K562 (cell line): Measurements from ENCODE around the gene UBE2B. TPM values are rescaled to one million over a fixed set of nuclear protein-coding genes. Genes with fewer than 3 reads are reported as not detected.

ENCODE experiments used
- ATAC-seq: fragments of 200-7000 bp; cut with Tn5 transposase; 3 replicates; pipeline ENCODE4 v1.9.1; 2020; ENCODE audit warnings: moderate library complexity
- BruUV-seq: library from RNA; stranded (reverse); fragments of 400-500 nt; replicated peaks from 2 replicates; lab custom pipeline; 2021; lab: Mats Ljungman, UMichigan
- CTCF ChIA-PET: fragments of 300-600 bp; formaldehyde crosslinking; extraction: SDS; loops from one replicate; lab custom pipeline; 2021; ENCODE audit warnings: low intra/inter-chr PET ratio; lab: Yijun Ruan, JAX
- POLR2A ChIA-PET: fragments of 300-600, 350-650 bp; sonication (Branson Sonifier 250); formaldehyde crosslinking; extraction: SDS; loops from one replicate; lab custom pipeline; 2021; ENCODE audit warnings: antibody characterized with exemption, inconsistent platforms; lab: Yijun Ruan, JAX
- DNase-seq, 4 experiments: peaks; one replicate each; pipeline versions ENCODE4 v3.0.0 to v3.0.0-alpha.2; 2011 to 2018; ENCODE audit warnings: low spot score in 3 of 4, mixed read lengths in 3 of 4; ENCODE audit errors: extremely low read depth in 1 of 4
- FAIRE-seq: peaks from 2 replicates; lab custom pipeline; 2011; peaks lifted over from hg19 to GRCh38; lab: Jason Lieb, UNC
- H2AFZ ChIP-seq: 2 replicates; pipeline ENCODE4 v1.6.0; 2011; ENCODE audit warnings: low read depth, low read length, control low read depth, inconsistent platforms
- H3K27ac ChIP-seq: fragments of 200-600 bp; 3 replicates; pipeline ENCODE4 v1.8.0; 2011; ENCODE audit warnings: low read depth, mild to moderate bottlenecking, control low read depth, inconsistent platforms, low read length, moderate library complexity, mixed read lengths; ENCODE audit errors: extremely low read depth
- H3K27me3 ChIP-seq, 2 experiments: fragments of 300-600 bp in 1 of 2; 2 replicates in 1 of 2; 3 replicates in 1 of 2; pipeline versions ENCODE4 v1.6.0 to v1.8.0; 2011; ENCODE audit warnings: inconsistent platforms in 2 of 2, low read length in 2 of 2, mild to moderate bottlenecking in 1 of 2, mixed read lengths in 1 of 2, moderate library complexity in 1 of 2; ENCODE audit not compliant: control insufficient read depth in 2 of 2, insufficient read depth in 2 of 2
- H3K36me3 ChIP-seq: fragments of 300-600 bp; 3 replicates; pipeline ENCODE4 v1.8.0; 2011; ENCODE audit warnings: mild to moderate bottlenecking, low read length, inconsistent platforms; ENCODE audit not compliant: control insufficient read depth, insufficient read depth
- H3K4me1 ChIP-seq, 2 experiments: fragments of 200-600 bp in 1 of 2; replicated peaks in 1 of 2; 2 replicates in 1 of 2; 3 replicates in 1 of 2; pipeline versions ENCODE4 v1.5.1 to v1.8.0; 2011; ENCODE audit warnings: inconsistent platforms in 2 of 2, low read length in 2 of 2, mild to moderate bottlenecking in 1 of 2, mixed read lengths in 1 of 2, moderate library complexity in 1 of 2; ENCODE audit not compliant: control insufficient read depth in 2 of 2, insufficient read depth in 2 of 2
- H3K4me2 ChIP-seq: 2 replicates; pipeline ENCODE4 v1.6.1; 2011; ENCODE audit warnings: low read length, control low read depth, inconsistent platforms, mixed read lengths; ENCODE audit not compliant: insufficient read depth
- H3K4me3 ChIP-seq: fragments of 200-600 bp; sonication (generic), shearing (Covaris generic); 2 replicates; pipeline ENCODE4 v1.5.1; 2016; ENCODE audit warnings: control low read depth, inconsistent platforms
- H3K79me2 ChIP-seq: fragments of 200-600 bp; 3 replicates; pipeline ENCODE4 v1.8.0; 2011; ENCODE audit warnings: low read length, inconsistent platforms; ENCODE audit not compliant: control insufficient read depth, insufficient read depth
- H3K9ac ChIP-seq, 2 experiments: 2 replicates each; pipeline versions ENCODE4 v1.6.0 to v1.6.1; 2011; ENCODE audit warnings: low read depth in 2 of 2, low read length in 2 of 2, control low read depth in 1 of 2, inconsistent platforms in 1 of 2, mild to moderate bottlenecking in 1 of 2, mixed read lengths in 1 of 2; ENCODE audit not compliant: insufficient read depth in 1 of 2
- H3K9me1 ChIP-seq: one replicate; pipeline ENCODE4 v1.6.0; 2011; ENCODE audit warnings: inconsistent platforms, mild to moderate bottlenecking, low read length, moderate library complexity; ENCODE audit not compliant: control insufficient read depth, insufficient read depth
- H3K9me3 ChIP-seq: replicated peaks from 2 replicates; pipeline ENCODE4 v1.5.1; 2011; ENCODE audit warnings: low read depth, low read length, inconsistent platforms; ENCODE audit not compliant: control insufficient read depth, insufficient read depth
- H4K20me1 ChIP-seq: replicated peaks from 2 replicates; pipeline ENCODE4 v1.6.1; 2011; ENCODE audit warnings: low read length, inconsistent platforms, mixed read lengths; ENCODE audit not compliant: control insufficient read depth, insufficient read depth
- CBX3 ChIP-seq, 2 experiments: IDR thresholded peaks; 1 replicate in 1 of 2; 2 replicates in 1 of 2; pipeline ENCODE4 v1.6.1; 2012; ENCODE audit warnings: inconsistent platforms in 2 of 2, low read length in 2 of 2, borderline replicate concordance in 1 of 2, control low read depth in 1 of 2
- CCNT2 ChIP-seq: IDR thresholded peaks from 2 replicates; pipeline ENCODE4 v1.6.1; 2011; ENCODE audit warnings: borderline replicate concordance, low read depth, mild to moderate bottlenecking, moderate library complexity, mixed read lengths, low read length; ENCODE audit not compliant: insufficient read length; ENCODE audit errors: extremely low read depth
- EZH2 ChIP-seq: IDR thresholded peaks from 2 replicates; pipeline ENCODE4 v1.6.1; 2012; ENCODE audit warnings: low read depth, mild to moderate bottlenecking, inconsistent platforms, low read length, borderline replicate concordance
- FOXP1 ChIP-seq: sonication (generic); formaldehyde crosslinking; IDR thresholded peaks from 2 replicates; pipeline ENCODE4 v1.8.0; 2022; ENCODE audit warnings: mild to moderate bottlenecking, missing genetic modification reagents
- FUS ChIP-seq: fragments of 200-400 bp; formaldehyde crosslinking; optimal IDR thresholded peaks from 2 replicates; pipeline ENCODE3; 2017; ENCODE audit warnings: low read depth, low read length
- HCFC1 ChIP-seq: IDR thresholded peaks from 2 replicates; pipeline ENCODE4 v1.6.1; 2012; ENCODE audit warnings: low read depth, low read length, improper control_type of control experiment
- HDAC1 ChIP-seq, 2 experiments: fragments of 450-650 bp; IDR thresholded peaks; 2 replicates each; pipeline ENCODE4 v1.6.1; 2016 to 2017; ENCODE audit warnings: inconsistent platforms in 1 of 2, mild to moderate bottlenecking in 1 of 2, moderate library complexity in 1 of 2
- KLF13 ChIP-seq: fragments of 450-650 bp; IDR thresholded peaks from 2 replicates; pipeline ENCODE4 v1.6.1; 2016; ENCODE audit warnings: missing genetic modification characterization, low read depth, mild to moderate bottlenecking, missing compliant biosample characterization, moderate library complexity, borderline replicate concordance
- PCBP2 ChIP-seq: fragments of 200-400 bp; formaldehyde crosslinking; IDR thresholded peaks from 2 replicates; pipeline ENCODE4 v1.6.1; 2018; ENCODE audit warnings: low read length, low read depth, mild to moderate bottlenecking, moderate library complexity; ENCODE audit not compliant: poor library complexity, severe bottlenecking
- POLR2A ChIP-seq: fragments of 450-650 bp; conservative IDR thresholded peaks from 2 replicates; pipeline ENCODE4 v1.6.1; 2016
- RBM34 ChIP-seq: fragments of 200-400 bp; formaldehyde crosslinking; IDR thresholded peaks from 2 replicates; pipeline ENCODE4 v1.6.1; 2018; ENCODE audit warnings: low read length, borderline replicate concordance; ENCODE audit not compliant: insufficient read depth
- SMARCB1 ChIP-seq: IDR thresholded peaks from 2 replicates; pipeline ENCODE4 v1.6.1; 2011; ENCODE audit warnings: improper control_type of control experiment, low read depth; ENCODE audit not compliant: insufficient read length
- TAL1 ChIP-seq: fragments of 450-650 bp; IDR thresholded peaks from 2 replicates; pipeline ENCODE4 v1.6.1; 2016; ENCODE audit warnings: mild to moderate bottlenecking
- TBL1XR1 ChIP-seq, 2 experiments: IDR thresholded peaks; 2 replicates each; pipeline ENCODE4 v1.6.1; 2012; ENCODE audit warnings: improper control_type of control experiment in 2 of 2, low read length in 2 of 2, mild to moderate bottlenecking in 1 of 2
- TRIM24 ChIP-seq, 2 experiments: fragments of 450-650 bp; IDR thresholded peaks; 2 replicates each; pipeline ENCODE4 v1.6.1; 2016
- XRCC3 ChIP-seq: fragments of 450-650 bp; IDR thresholded peaks from 2 replicates; pipeline ENCODE4 v1.6.1; 2017; ENCODE audit warnings: mild to moderate bottlenecking, moderate library complexity
- ZFP91 ChIP-seq: sonication (generic); formaldehyde crosslinking; IDR thresholded peaks from 2 replicates; pipeline ENCODE4 v1.8.0; 2022; ENCODE audit warnings: mild to moderate bottlenecking, missing genetic modification reagents
- ZNF280A ChIP-seq: fragments of 450-650 bp; IDR thresholded peaks from 2 replicates; pipeline ENCODE4 v1.6.1; 2018; ENCODE audit warnings: mild to moderate bottlenecking, low read depth; ENCODE audit not compliant: partially characterized antibody
- ZNF431 ChIP-seq: sonication (generic); formaldehyde crosslinking; IDR thresholded peaks from 2 replicates; pipeline ENCODE4 v1.8.0; 2022; ENCODE audit warnings: mild to moderate bottlenecking, missing genetic modification reagents
- ZNF551 ChIP-seq: fragments of 250-450 bp; sonication (Bioruptor Pico); IDR thresholded peaks from 2 replicates; pipeline ENCODE4 v1.5.0; 2021; ENCODE audit warnings: mild to moderate bottlenecking, moderate library complexity
- ZNF696 ChIP-seq: fragments of 250-450 bp; sonication (Bioruptor Pico); conservative IDR thresholded peaks from 2 replicates; pipeline ENCODE4 v1.4.0; 2020; ENCODE audit warnings: mild to moderate bottlenecking, moderate library complexity
- WGBS: fragments of 100-300 bp; shearing (Covaris generic); methylation state at CpG from one replicate; pipeline ENCODE4 v1.1.6; 2016; ENCODE audit warnings: low coverage, mixed read lengths; ENCODE audit not compliant: insufficient coverage; ENCODE audit errors: missing lambda C conversion rate; 5-methylcytosine and 5-hydroxymethylcytosine counted together
- in situ Hi-C: fragments of 300-500 bp; cut with MboI; formaldehyde crosslinking; loops from 4 replicates; pipeline ENCODE4 v1.15.0; 2018; ENCODE audit warnings: inconsistent platforms, mixed read lengths
- intact Hi-C: fragments of 100-400 bp; cut with micrococcal nuclease; formaldehyde crosslinking; loops from 2 replicates; pipeline ENCODE4 v1.14.2; 2022
- polyA plus RNA-seq, 8 experiments: library from polyadenylated mRNA; depleted of rRNA in 4 of 8; stranded (reverse) in 5 of 8; unstranded in 3 of 8; fragments of >200 nt; fragmentation: Nextera tagmentation in 2 of 8; fragmentation: Illumina TruSeq in 1 of 8; extraction: Ambion mirVana in 2 of 8; extraction: Trizol in 1 of 8; gene quantifications; 2 replicates each; pipeline versions ENCODE4 v1.2.1 to v1.2.3, GENCODE V29; 2011 to 2014; ENCODE audit warnings: inconsistent platforms in 1 of 8, missing spikeins in 1 of 8
- total RNA-seq, 7 experiments: library from RNA; depleted of rRNA in 6 of 7; stranded (reverse); fragments of >200 nt in 6 of 7; fragmentation: Illumina TruSeq in 2 of 7; extraction: Trizol in 2 of 7; gene quantifications; 2 replicates each; pipeline versions ENCODE4 v1.2.1 to v1.2.3, GENCODE V29; 2011 to 2021; ENCODE audit warnings: low replicate concordance in 1 of 7

The UBE2B gene
- total and polyA plus RNA-seq, 9 of the 15 experiments (the other 6 are each of a cell fraction or from before 2014, with no cell fraction given), result 13.1 to 198 (median 75.5) TPM

DNA sequence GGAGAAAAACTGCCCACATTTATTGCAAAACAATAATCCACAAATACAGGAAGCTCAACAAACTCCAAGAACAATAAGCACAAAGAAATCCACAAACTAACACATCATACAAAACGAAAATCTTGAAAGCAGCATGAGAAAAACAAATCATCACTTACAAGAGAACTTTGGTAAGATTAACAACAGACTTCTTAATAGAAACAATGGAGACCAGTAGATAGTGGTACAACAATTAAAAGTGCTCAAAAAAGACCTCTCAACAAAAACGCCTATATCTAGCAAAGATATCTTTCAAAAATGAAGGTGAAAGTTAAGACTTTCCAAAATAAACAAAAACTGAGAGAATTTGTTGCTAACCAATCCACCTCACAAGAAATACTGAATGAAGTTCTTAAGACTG lies 42.8 kb upstream of the UBE2B start:
- 0% methylated on average over 2 of the region's 2 CpGs for WGBS
- H3K27ac ChIP-seq, result no peak overlapping the region
- H3K36me3 ChIP-seq, result no peaks in the 10 kb centered on the region
- no peak overlapping the region for H3K4me2 ChIP-seq
- DNase-seq (peak in 2 of 4 experiments; percentile 10 to 22), FAIRE-seq (no peak), ATAC-seq (no peak)
- no peaks in the 10 kb centered on the region for H4K20me1 ChIP-seq
- H3K79me2 ChIP-seq, result no peaks in the 10 kb centered on the region
- H3K9me3 ChIP-seq, result peaks cover 2% of the 10 kb centered on the region; the same call in 1 of the 2 replicates
- H3K27me3 ChIP-seq, result no peaks in the 10 kb centered on the region
- BruUV-seq, result no TSS peak
- in situ Hi-C loops, result no loop called here
- H2AFZ ChIP-seq, result no peak overlapping the region
- no peak overlapping the region for H3K4me3 ChIP-seq
- intact Hi-C loops, result no loop called here
- no peaks in the 10 kb centered on the region for H3K9me1 ChIP-seq
- ChIA-PET POLR2A (no interaction called here), CTCF (no interaction called here)
- H3K4me1 ChIP-seq, result no peaks in the 10 kb centered on the region
- H3K9ac ChIP-seq, result no peak overlapping the region
- TF ChIP-seq POLR2A (no peak), CBX3 (IDR thresholded peaks at IDR 0.05; ENCODE audit: borderline replicate concordance in 1 of 2, low read length in 2 of 2) (peak in 1 of 2 experiments; percentile 89; a peak in 2 of 3 replicates), EZH2 (no peak), TRIM24 (IDR thresholded peaks at IDR 0.05) (peak in 1 of 2 experiments; percentile 74; a peak in 2 of 4 replicates), ZNF280A (peak; percentile 64), HDAC1 (IDR thresholded peaks at IDR 0.05) (0 out of 4 replicates have a peak, but pooled peaks of 1 of the 2 experiments have one; percentile 21), SMARCB1 (no peak), ZNF696 (no peak), TAL1 (no peak), ZNF551 (CRISPR knock-in tag) (no peak), XRCC3 (0 out of 2 replicates have a peak, but pooled peaks have one; percentile 31), RBM34 (no peak), FOXP1 (no peak), KLF13 (tag) (no peak), ZFP91 (CRISPR knock-in tag) (no peak), TBL1XR1 (IDR thresholded peaks at IDR 0.05; ENCODE audit: low read length in 2 of 2) (no peak), PCBP2 (no peak), FUS (no peak), CCNT2 (no peak), ZNF431 (CRISPR knock-in tag) (no peak), HCFC1 (no peak)
